HS-5 (cell line): Measurements from ENCODE around the gene SH3RF1.

Source experiments
- DNase-seq: peaks from one replicate; pipeline ENCODE4 v3.0.0-alpha.2; 2012; ENCODE audit warnings: low read depth

Gene SH3RF1

GRCh38 chr4:169133932-169134331 is 136.8 kb downstream of the SH3RF1 start:
- DNase-seq: no peak

GRCh38 chr4:169132561-169133305 is 138.0 kb downstream of the SH3RF1 start:
- no peak for DNase-seq

- no peak for DNase-seq
Measured at GRCh38 chr4:169131556-169132208, 139.1 kb downstream of the SH3RF1 start.

- DNase-seq: no peak
Measured at GRCh38 chr4:169128902-169129301, 141.9 kb downstream of the SH3RF1 start.

- no peak for DNase-seq
Measured at GRCh38 chr4:169127314-169127713, 143.4 kb downstream of the SH3RF1 start.

- DNase-seq: no peak
Measured at GRCh38 chr4:169124661-169125060, 146.1 kb downstream of the SH3RF1 start.

GRCh38 chr4:169122422-169122821 is 148.3 kb downstream of the SH3RF1 start:
- DNase-seq: no peak

GRCh38 chr4:169121861-169122382 is 148.8 kb downstream of the SH3RF1 start:
- DNase-seq: no peak

- DNase-seq: no peak
Measured at GRCh38 chr4:169120624-169121023, 150.1 kb downstream of the SH3RF1 start.

- no peak for DNase-seq
Measured at GRCh38 chr4:169119536-169119935, 151.2 kb downstream of the SH3RF1 start.

GRCh38 chr4:169117591-169118081 is 153.1 kb downstream of the SH3RF1 start:
- DNase-seq: peak; percentile 26

GRCh38 chr4:169116270-169116901 is 154.4 kb downstream of the SH3RF1 start:
- DNase-seq: no peak

GRCh38 chr4:169115897-169116254 is 154.9 kb downstream of the SH3RF1 start:
- DNase-seq: peak; percentile 85

GRCh38 chr4:169115144-169115896 is 155.4 kb downstream of the SH3RF1 start:
- DNase-seq: no peak

GRCh38 chr4:169114341-169114974 is 156.3 kb downstream of the SH3RF1 start:
- DNase-seq: no peak

- DNase-seq: no peak
Measured at GRCh38 chr4:169110633-169111032, 160.1 kb downstream of the SH3RF1 start.

- DNase-seq: no peak
Measured at GRCh38 chr4:169109035-169109675, 161.6 kb downstream of the SH3RF1 start.

- no peak for DNase-seq
Measured at GRCh38 chr4:169108303-169108702, 162.5 kb downstream of the SH3RF1 start.

- no peak for DNase-seq
Measured at GRCh38 chr4:169107528-169107927, 163.2 kb downstream of the SH3RF1 start.

GRCh38 chr4:169106696-169107229 is 164.0 kb downstream of the SH3RF1 start:
- no peak for DNase-seq

GRCh38 chr4:169105620-169106019 is 165.1 kb downstream of the SH3RF1 start:
- no peak for DNase-seq
